Osteocyte (in vitro differentiated cells): ENCODE data around the gene SH3BGRL2. TPM values are rescaled to one million over a fixed set of nuclear protein-coding genes. Genes with fewer than 3 reads are reported as not detected.

Source experiments
- DNase-seq: peaks from one replicate; pipeline ENCODE4 v3.0.0; 2021; ENCODE audit warnings: mixed read lengths; ENCODE audit not compliant: unreplicated experiment; ENCODE audit errors: extremely low spot score
- H3K27ac Mint-ChIP-seq: one replicate; pipeline ENCODE4 v1.8.0; 2021; ENCODE audit warnings: mild to moderate bottlenecking, mixed read lengths; ENCODE audit not compliant: unreplicated experiment
- H3K27me3 Mint-ChIP-seq: one replicate; pipeline ENCODE4 v1.8.0; 2021; ENCODE audit warnings: mixed read lengths; ENCODE audit not compliant: unreplicated experiment
- H3K36me3 Mint-ChIP-seq: one replicate; pipeline ENCODE4 v1.8.0; 2021; ENCODE audit warnings: mixed read lengths; ENCODE audit not compliant: unreplicated experiment
- H3K4me1 Mint-ChIP-seq: one replicate; pipeline ENCODE4 v1.8.0; 2021; ENCODE audit warnings: mixed read lengths; ENCODE audit not compliant: unreplicated experiment
- H3K4me3 Mint-ChIP-seq: one replicate; pipeline ENCODE4 v1.8.0; 2021; ENCODE audit warnings: mild to moderate bottlenecking, moderate library complexity, mixed read lengths; ENCODE audit not compliant: unreplicated experiment
- H3K9me3 Mint-ChIP-seq: one replicate; pipeline ENCODE4 v1.8.0; 2021; ENCODE audit warnings: mixed read lengths; ENCODE audit not compliant: unreplicated experiment
- CTCF ChIP-seq: fragments of 200-600 bp; sonication (generic); IDR thresholded peaks from 2 replicates; pipeline ENCODE4 v1.5.0; 2021; ENCODE audit warnings: antibody characterized with exemption, mild to moderate bottlenecking, moderate library complexity
- total RNA-seq: library from RNA; stranded (reverse); gene quantifications from 2 replicates; pipeline ENCODE4 v1.2.1, GENCODE V29; 2021

The SH3BGRL2 gene
- total RNA-seq, 1 donor from 2014 or later = 1.9 TPM

DNA sequence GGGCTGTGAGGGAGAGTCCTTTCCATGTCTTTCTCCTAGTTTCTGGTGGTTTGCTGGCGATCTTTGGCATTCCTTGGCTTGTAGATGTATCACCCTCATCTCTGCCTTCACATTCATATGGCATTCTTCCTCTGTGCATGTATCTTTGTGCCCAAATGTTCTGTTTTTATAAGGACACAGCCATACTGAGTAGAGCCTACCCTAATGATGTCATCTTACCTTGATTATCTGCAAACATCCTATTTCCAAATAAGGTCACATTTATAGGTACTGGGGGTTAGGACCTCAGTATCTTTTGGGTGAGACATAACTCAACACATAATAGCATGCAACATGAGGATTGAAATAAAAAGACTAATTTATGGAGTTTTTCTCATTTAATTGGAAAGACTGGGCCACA, 5.5 kb downstream of the SH3BGRL2 start:
- DNase-seq = no peak
- no peaks in the 10 kb centered on the region for H3K9me3 Mint-ChIP-seq
- peaks cover 35% of the 10 kb centered on the region for H3K27me3 Mint-ChIP-seq
- TF ChIP-seq CTCF = no peak
- H3K4me1 Mint-ChIP-seq = peaks cover 4% of the 10 kb centered on the region
- H3K27ac Mint-ChIP-seq = no peak overlapping the region
- H3K4me3 Mint-ChIP-seq = no peak overlapping the region
- H3K36me3 Mint-ChIP-seq = no peaks in the 10 kb centered on the region

- Mint-ChIP-seq H3K9me3 (no peaks in the 10 kb centered on the region), H3K4me3 (no peak overlapping the region), H3K4me1 (no peaks in the 10 kb centered on the region), H3K36me3 (no peaks in the 10 kb centered on the region), H3K27me3 (peaks cover 17% of the 10 kb centered on the region), H3K27ac (no peak overlapping the region)
- no peak for TF ChIP-seq CTCF
- DNase-seq = no peak
These were observed 9.3 kb downstream of the SH3BGRL2 start for GRCh38 chr6:79640146-79641111.

DNA sequence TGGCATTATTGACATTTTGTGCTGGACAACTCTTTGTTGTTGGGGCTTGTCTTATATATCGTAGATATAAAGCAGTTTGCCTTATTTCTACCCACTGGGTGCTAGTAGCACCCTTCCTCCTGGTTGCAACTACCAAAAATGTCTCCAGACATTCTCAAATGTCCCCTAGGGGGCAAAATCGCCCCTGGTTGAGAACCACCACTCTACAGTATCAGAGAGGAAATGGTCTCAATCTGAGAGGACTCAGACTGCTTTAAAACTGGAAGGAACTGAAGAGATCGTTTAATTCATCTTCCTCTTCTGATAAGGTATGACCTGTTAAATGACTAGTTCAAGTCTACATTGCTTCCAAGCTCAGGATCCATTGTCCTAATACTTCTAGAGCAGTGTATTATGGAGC, 14.9 kb downstream of the SH3BGRL2 start:
- Mint-ChIP-seq H3K36me3 (no peaks in the 10 kb centered on the region), H3K4me3 (no peak overlapping the region), H3K4me1 (no peaks in the 10 kb centered on the region), H3K27me3 (peaks cover 22% of the 10 kb centered on the region), H3K9me3 (no peaks in the 10 kb centered on the region), H3K27ac (no peak overlapping the region)
- no peak for DNase-seq
- TF ChIP-seq CTCF = no peak

DNA sequence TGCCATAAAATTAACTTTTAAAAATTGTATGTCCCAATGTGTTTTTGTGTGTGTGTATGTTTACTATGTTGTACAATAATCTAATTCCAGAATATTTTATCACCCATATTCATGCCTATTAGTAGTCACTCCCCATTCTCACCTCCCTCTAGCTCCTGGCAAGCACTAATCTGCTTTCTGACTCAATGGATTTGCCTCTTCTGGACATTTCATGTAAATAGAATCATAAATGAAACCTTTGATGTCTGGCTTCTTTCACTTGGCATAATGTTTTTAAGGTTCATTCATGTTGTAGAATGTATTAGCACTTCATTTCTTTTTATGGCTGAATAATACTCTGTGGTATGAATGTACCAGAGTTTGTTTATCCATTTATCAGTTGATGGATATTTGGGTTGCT, 15.4 kb downstream of the SH3BGRL2 start:
- H3K27me3 Mint-ChIP-seq = peaks cover 22% of the 10 kb centered on the region
- H3K4me1 Mint-ChIP-seq = no peaks in the 10 kb centered on the region
- no peaks in the 10 kb centered on the region for H3K9me3 Mint-ChIP-seq
- H3K36me3 Mint-ChIP-seq = no peaks in the 10 kb centered on the region
- no peak for DNase-seq
- no peak overlapping the region for H3K27ac Mint-ChIP-seq
- TF ChIP-seq CTCF = no peak
- no peak overlapping the region for H3K4me3 Mint-ChIP-seq

- Mint-ChIP-seq H3K9me3 (no peaks in the 10 kb centered on the region), H3K27me3 (peaks cover 22% of the 10 kb centered on the region), H3K4me1 (no peaks in the 10 kb centered on the region), H3K36me3 (no peaks in the 10 kb centered on the region), H3K27ac (no peak overlapping the region), H3K4me3 (no peak overlapping the region)
- TF ChIP-seq CTCF = no peak
- no peak for DNase-seq
These were observed 16.6 kb downstream of the SH3BGRL2 start for GRCh38 chr6:79647741-79648140.
